GM12878 (cell line): ENCODE measurements around the gene PDLIM5. TPM values are rescaled to one million over a fixed set of nuclear protein-coding genes. Genes with fewer than 3 reads are reported as not detected.
A peak's percentile ranks its signal among the peaks of the same experiment; 100 is the strongest.

Experiments
- ATAC-seq: fragments of 200-7000 bp; cut with Tn5 transposase; 3 replicates; pipeline ENCODE4 v1.9.1; 2020; ENCODE audit warnings: mild to moderate bottlenecking, moderate library complexity
- BruUV-seq: library from RNA; stranded (reverse); fragments of 400-500 nt; replicated peaks from 2 replicates; lab custom pipeline; 2021; lab: Mats Ljungman, UMichigan
- CTCF ChIA-PET: fragments of 300-600 bp; sonication (Branson Sonifier 250); formaldehyde crosslinking; extraction: SDS; loops from one replicate; lab custom pipeline; 2021; ENCODE audit warnings: inconsistent platforms; lab: Yijun Ruan, JAX
- POLR2A ChIA-PET: fragments of 350-600 bp; formaldehyde crosslinking; extraction: SDS; loops from one replicate; lab custom pipeline; 2021; ENCODE audit warnings: inconsistent platforms; lab: Charles Lee
- RAD21 ChIA-PET: fragments of 300-600 bp; sonication (Branson Sonifier 250); formaldehyde crosslinking; loops from one replicate; lab custom pipeline; 2023; ENCODE audit warnings: antibody characterized with exemption; ENCODE audit not compliant: unreplicated experiment; lab: Charles Lee
- SMC1A ChIA-PET: fragments of 300-600 bp; sonication (Branson Sonifier 250); formaldehyde crosslinking; loops from one replicate; lab custom pipeline; 2023; ENCODE audit not compliant: unreplicated experiment, uncharacterized antibody; lab: Charles Lee
- DNase-seq: peaks from one replicate; pipeline ENCODE4 v3.0.0-alpha.2; 2011; ENCODE audit warnings: low read depth, low spot score
- FAIRE-seq: peaks from 3 replicates; lab custom pipeline; 2011; peaks lifted over from hg19 to GRCh38; lab: Jason Lieb, UNC
- H2AFZ ChIP-seq: 2 replicates; pipeline ENCODE4 v1.6.0; 2011; ENCODE audit warnings: low read depth, low read length, control low read depth; ENCODE audit not compliant: control insufficient read depth
- H3K27ac ChIP-seq: 2 replicates; pipeline ENCODE4 v1.5.1; 2011; ENCODE audit warnings: control low read depth; ENCODE audit not compliant: control insufficient read depth, insufficient read depth
- H3K27me3 ChIP-seq, 2 experiments: replicated peaks in 1 of 2; 2 replicates each; pipeline versions ENCODE4 v1.6.0 to v1.6.1; 2011; ENCODE audit warnings: low read length in 1 of 2; ENCODE audit not compliant: control insufficient read depth in 2 of 2, insufficient read depth in 2 of 2
- H3K36me3 ChIP-seq, 2 experiments: 2 replicates each; pipeline ENCODE4 v1.5.1; 2011; ENCODE audit warnings: low read length in 1 of 2; ENCODE audit not compliant: control insufficient read depth in 2 of 2, insufficient read depth in 2 of 2
- H3K4me1 ChIP-seq: 2 replicates; pipeline ENCODE4 v1.6.1; 2011; ENCODE audit warnings: mild to moderate bottlenecking, low read length, moderate library complexity, mixed read lengths; ENCODE audit not compliant: control insufficient read depth, insufficient read depth
- H3K4me2 ChIP-seq: 2 replicates; pipeline ENCODE4 v1.6.0; 2011; ENCODE audit warnings: control low read depth; ENCODE audit not compliant: control insufficient read depth, insufficient read depth
- H3K4me3 ChIP-seq: fragments of 200-600 bp; sonication (generic); 2 replicates; pipeline ENCODE4 v1.5.1; 2016
- H3K79me2 ChIP-seq: 2 replicates; pipeline ENCODE4 v1.6.0; 2011; ENCODE audit warnings: low read length; ENCODE audit not compliant: control insufficient read depth, insufficient read depth
- H3K9ac ChIP-seq: 2 replicates; pipeline ENCODE4 v1.8.0; 2011; ENCODE audit warnings: low read length, control low read depth, mixed read lengths; ENCODE audit not compliant: control insufficient read depth, insufficient read depth
- H3K9me3 ChIP-seq: replicated peaks from 3 replicates; pipeline ENCODE4 v1.5.1; 2011; ENCODE audit warnings: mild to moderate bottlenecking, low read length; ENCODE audit not compliant: control insufficient read depth, insufficient read depth
- H4K20me1 ChIP-seq: 2 replicates; pipeline ENCODE4 v1.6.0; 2011; ENCODE audit not compliant: control insufficient read depth, insufficient read depth
- CBX5 ChIP-seq: sonication (generic); IDR thresholded peaks from 2 replicates; pipeline ENCODE4 v1.6.1; 2016; ENCODE audit warnings: low read depth, moderate library complexity, mild to moderate bottlenecking, inconsistent platforms
- KDM1A ChIP-seq: fragments of 200-600 bp; sonication (generic); IDR thresholded peaks from 2 replicates; pipeline ENCODE4 v1.6.1; 2016; ENCODE audit warnings: borderline replicate concordance
- MTA2 ChIP-seq: fragments of 450-650 bp; IDR thresholded peaks from 2 replicates; pipeline ENCODE4 v1.6.1; 2016; ENCODE audit warnings: low read depth, mild to moderate bottlenecking, moderate library complexity
- NFXL1 ChIP-seq: fragments of 450-650 bp; IDR thresholded peaks from 2 replicates; pipeline ENCODE4 v1.6.1; 2017; ENCODE audit warnings: antibody characterized with exemption, mild to moderate bottlenecking, borderline replicate concordance
- NR2C1 ChIP-seq: fragments of 450-650 bp; IDR thresholded peaks from 2 replicates; pipeline ENCODE4 v1.6.1; 2017; ENCODE audit warnings: antibody characterized with exemption, mild to moderate bottlenecking, moderate library complexity
- STAT3 ChIP-seq: IDR thresholded peaks from 2 replicates; pipeline ENCODE4 v1.6.1; 2011; ENCODE audit warnings: low read depth, low read length, improper control_type of control experiment
- SUPT20H ChIP-seq: IDR thresholded peaks from 2 replicates; pipeline ENCODE4 v1.6.1; 2011; ENCODE audit warnings: low read depth, mild to moderate bottlenecking, low read length, moderate library complexity, borderline replicate concordance; ENCODE audit not compliant: control insufficient read depth
- ZNF274 ChIP-seq: IDR thresholded peaks from one replicate; pipeline ENCODE4 v1.8.0; 2011; ENCODE audit not compliant: insufficient read length, insufficient read depth
- WGBS: methylation state at CpG from one replicate; pipeline ENCODE4 v1.1.6; 2016; ENCODE audit warnings: low lambda C conversion rate; ENCODE audit not compliant: insufficient replicate concordance, insufficient coverage; ENCODE audit errors: missing lambda C conversion rate; 5-methylcytosine and 5-hydroxymethylcytosine counted together
- in situ Hi-C: fragments of 300-500 bp; cut with MboI; formaldehyde crosslinking; loops from 9 replicates; pipeline ENCODE4 v1.14.3; 2018; ENCODE audit warnings: mixed read lengths
- intact Hi-C: fragments of 100-400 bp; cut with micrococcal nuclease; formaldehyde crosslinking; loops from one replicate; pipeline ENCODE4 v1.14.2; 2022; ENCODE audit not compliant: unreplicated experiment
- polyA plus RNA-seq, 11 experiments: library from polyadenylated mRNA; depleted of rRNA in 4 of 11; unstranded in 6 of 11; stranded (reverse) in 5 of 11; fragments of >200 nt; fragmentation: Nextera tagmentation in 4 of 11; fragmentation: Illumina TruSeq in 1 of 11; extraction: Ambion mirVana in 4 of 11; extraction: Trizol in 1 of 11; gene quantifications; 1 replicate in 1 of 11; 2 replicates in 10 of 11; pipeline versions ENCODE4 v1.2.1 to v1.2.3, GENCODE V29; 2011 to 2016; ENCODE audit warnings: inconsistent platforms in 2 of 11, missing spikeins in 2 of 11, low read depth in 1 of 11
- total RNA-seq, 4 experiments: library from RNA; depleted of rRNA in 3 of 4; stranded (reverse); fragments of >200 nt in 3 of 4; fragmentation: Illumina TruSeq in 1 of 4; extraction: Trizol in 1 of 4; gene quantifications; 2 replicates each; pipeline versions ENCODE4 v1.2.1 to v1.2.3, GENCODE V29; 2013 to 2021
- TF ChIP-seq, protein P1 (sequence below): IDR thresholded peaks from 2 replicates; pipeline ENCODE4 v1.6.1; 2011; ENCODE audit warnings: low read depth, mild to moderate bottlenecking, low read length, moderate library complexity, borderline replicate concordance; ENCODE audit errors: extremely low read depth

The PDLIM5 gene
- total and polyA plus RNA-seq, 10 of the 15 experiments (the other 5 are each of a cell fraction or from before 2014, with no cell fraction given): 10.0 to 52.9 (median 20.7) TPM

DNA sequence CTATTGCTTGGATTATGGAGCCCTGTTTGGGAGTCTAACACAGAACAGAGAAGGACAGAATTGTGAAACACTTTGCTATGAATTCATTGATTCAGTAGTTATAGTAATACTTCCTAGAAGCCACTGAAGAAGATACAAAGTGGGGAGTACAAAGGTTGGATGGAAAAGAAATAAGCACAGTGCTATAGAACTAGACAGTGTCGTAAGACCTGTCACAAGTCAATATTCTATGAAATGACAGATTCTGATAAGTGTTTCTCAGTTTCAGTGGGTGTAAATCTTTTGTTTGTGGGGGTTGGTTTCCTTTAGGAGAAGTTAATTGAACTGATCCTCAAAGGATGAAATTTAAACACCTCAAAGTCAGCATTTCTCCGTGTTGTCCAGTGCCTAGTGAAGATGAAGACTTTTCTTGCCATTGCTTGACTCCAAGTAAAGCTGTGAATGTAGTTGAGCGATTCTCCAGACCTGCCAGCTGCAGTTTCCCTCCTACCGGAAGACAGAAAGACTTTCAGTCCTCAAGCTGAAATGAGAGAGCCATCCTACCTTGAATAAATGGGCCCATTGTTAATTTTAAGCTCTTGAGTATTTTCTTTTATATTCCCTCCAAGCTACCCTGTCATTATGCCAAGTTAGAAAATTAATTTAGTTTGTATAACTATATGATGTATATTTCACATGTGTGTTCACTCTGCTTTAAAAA, 7.9 kb downstream of the PDLIM5 start:
- H2AFZ ChIP-seq: no peak overlapping the region
- no peaks in the 10 kb centered on the region for H3K27me3 ChIP-seq
- no peak overlapping the region for H3K9ac ChIP-seq
- ChIA-PET RAD21 (no interaction called here), POLR2A (interaction anchor here (1.5 kb wide), 1 partner anchor 18 kb away, joined by 5 read pairs; no protein-coding TSS in a partner anchor), SMC1A (interaction anchor here (1.1 to 1.3 kb wide), 4 partner anchors 27 to 119 kb away, joined by 3 to 4 read pairs (median 4); no protein-coding TSS in a partner anchor), CTCF (interaction anchor here (1.4 kb wide), 1 partner anchor 52 kb away, joined by 5 read pairs; no protein-coding TSS in a partner anchor)
- H3K4me3 ChIP-seq: no peak overlapping the region
- no peaks in the 10 kb centered on the region; the same call in 2 of the 3 replicates for H3K9me3 ChIP-seq
- in situ Hi-C loops (no loop called here), intact Hi-C loops (no loop called here)
- H3K4me1 ChIP-seq: no peaks in the 10 kb centered on the region
- FAIRE-seq: peak; percentile 66
- TF ChIP-seq SUPT20H: no peak
- TF ChIP-seq ZNF274: no peak
- TF ChIP-seq MTA2: no peak
- TF ChIP-seq KDM1A: no peak
- no peak for TF ChIP-seq CBX5
- TF ChIP-seq, protein P1, sequence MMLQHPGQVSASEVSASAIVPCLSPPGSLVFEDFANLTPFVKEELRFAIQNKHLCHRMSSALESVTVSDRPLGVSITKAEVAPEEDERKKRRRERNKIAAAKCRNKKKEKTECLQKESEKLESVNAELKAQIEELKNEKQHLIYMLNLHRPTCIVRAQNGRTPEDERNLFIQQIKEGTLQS: no peak
- no peak for TF ChIP-seq NR2C1
- no peak for TF ChIP-seq STAT3
- no peak for TF ChIP-seq NFXL1
- 97% methylated on average over 4 of the region's 4 CpGs for WGBS
- no peaks in the 10 kb centered on the region for H4K20me1 ChIP-seq
- H3K27ac ChIP-seq: no peak overlapping the region
- DNase-seq: no peak
- peak; percentile 37 for ATAC-seq
- peaks cover 4% of the 10 kb centered on the region for H3K79me2 ChIP-seq
- BruUV-seq: no TSS peak
- H3K4me2 ChIP-seq: no peak overlapping the region
- peaks cover 0 to 3% of the 10 kb centered on the region in 2 experiments; a peak in 1 of 4 replicates for H3K36me3 ChIP-seq
